Osteoblast (primary cell): Measurements from ENCODE around the gene DENND1C. TPM values are rescaled to one million over a fixed set of nuclear protein-coding genes. Genes with fewer than 3 reads are reported as not detected.

ENCODE experiments used
- DNase-seq: peaks from one replicate; pipeline ENCODE4 v3.0.0; 2011; ENCODE audit warnings: low spot score, mixed read lengths; ENCODE audit not compliant: insufficient read length; ENCODE audit errors: missing footprints
- H2AFZ ChIP-seq: 2 replicates; pipeline ENCODE4 v1.6.0; 2011; ENCODE audit warnings: mild to moderate bottlenecking, low read length
- H3K27ac ChIP-seq: 2 replicates; pipeline ENCODE4 v1.5.1; 2011; ENCODE audit warnings: mild to moderate bottlenecking, low read depth, low read length, moderate library complexity
- H3K27me3 ChIP-seq: 2 replicates; pipeline ENCODE4 v1.6.0; 2012; ENCODE audit warnings: mild to moderate bottlenecking, control low read depth, inconsistent platforms, low read length, moderate library complexity; ENCODE audit not compliant: insufficient read depth
- H3K36me3 ChIP-seq: 2 replicates; pipeline ENCODE4 v1.5.1; 2011; ENCODE audit warnings: mild to moderate bottlenecking, low read length, control low read depth, moderate library complexity; ENCODE audit not compliant: insufficient read depth
- H3K4me1 ChIP-seq: 2 replicates; pipeline ENCODE4 v1.5.1; 2011; ENCODE audit warnings: mild to moderate bottlenecking, low read length, control low read depth, moderate library complexity; ENCODE audit not compliant: insufficient read depth
- H3K4me2 ChIP-seq: 2 replicates; pipeline ENCODE4 v1.6.0; 2011; ENCODE audit warnings: mild to moderate bottlenecking, low read length; ENCODE audit not compliant: insufficient read depth
- H3K4me3 ChIP-seq: fragments of 200-600 bp; sonication (generic); 3 replicates; pipeline ENCODE4 v1.5.1; 2012; ENCODE audit warnings: mild to moderate bottlenecking, low read length, inconsistent platforms; ENCODE audit not compliant: insufficient read depth
- H3K79me2 ChIP-seq: 2 replicates; pipeline ENCODE4 v1.6.0; 2012; ENCODE audit warnings: mild to moderate bottlenecking, low read length, control low read depth, inconsistent platforms; ENCODE audit not compliant: insufficient read depth
- H3K9me3 ChIP-seq: 2 replicates; pipeline ENCODE4 v1.5.1; 2011; ENCODE audit warnings: low read depth, low read length, control low read depth
- H4K20me1 ChIP-seq: 2 replicates; pipeline ENCODE4 v1.6.0; 2012; ENCODE audit warnings: mild to moderate bottlenecking, low read length, control low read depth; ENCODE audit not compliant: insufficient read depth
- CTCF ChIP-seq: IDR thresholded peaks from 2 replicates; pipeline ENCODE4 v1.5.1; 2011; ENCODE audit warnings: mild to moderate bottlenecking, low read depth, low read length, moderate library complexity; ENCODE audit errors: extremely low read depth
- total RNA-seq: library from RNA; depleted of rRNA; stranded (reverse); fragments of >200 nt; gene quantifications from 2 replicates; pipeline ENCODE4 v1.2.3, GENCODE V29; 2012

Gene DENND1C
- total RNA-seq, 1 donor: not detected

DNA sequence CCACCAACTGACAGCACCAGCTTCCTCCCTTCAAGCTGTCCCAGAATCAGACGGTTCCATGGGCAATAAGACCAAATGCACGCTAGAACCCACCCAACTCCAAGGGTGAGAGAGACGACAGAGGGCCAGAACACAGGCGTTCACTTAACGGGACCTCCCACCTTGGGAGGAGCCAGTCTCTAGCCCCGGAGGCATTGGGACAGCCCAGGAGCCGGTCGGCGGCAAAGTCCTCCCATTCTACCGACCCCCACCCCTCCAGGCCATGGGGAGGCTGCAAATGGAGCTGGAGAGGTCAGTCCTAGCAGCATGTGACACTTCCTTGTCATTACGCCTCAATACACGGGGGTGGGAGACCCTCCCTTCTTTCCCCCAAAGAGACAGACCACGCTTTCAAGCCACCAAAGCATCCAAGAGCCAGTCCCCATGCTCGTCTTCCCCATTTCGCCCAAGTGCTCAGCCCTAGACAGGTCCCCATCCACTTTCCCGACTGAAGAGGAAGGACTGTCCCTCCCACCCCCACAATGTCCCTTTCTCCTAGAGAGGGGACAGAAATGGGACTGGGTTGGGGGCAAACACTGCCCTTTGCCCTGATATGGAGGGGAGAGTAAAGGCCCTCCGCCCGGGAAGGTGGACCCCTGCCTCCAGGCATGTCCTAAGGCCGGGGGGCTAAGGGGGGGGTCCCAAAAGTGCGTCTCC lies 57.9 kb downstream of the DENND1C start:
- TF ChIP-seq CTCF: no peak

DNA sequence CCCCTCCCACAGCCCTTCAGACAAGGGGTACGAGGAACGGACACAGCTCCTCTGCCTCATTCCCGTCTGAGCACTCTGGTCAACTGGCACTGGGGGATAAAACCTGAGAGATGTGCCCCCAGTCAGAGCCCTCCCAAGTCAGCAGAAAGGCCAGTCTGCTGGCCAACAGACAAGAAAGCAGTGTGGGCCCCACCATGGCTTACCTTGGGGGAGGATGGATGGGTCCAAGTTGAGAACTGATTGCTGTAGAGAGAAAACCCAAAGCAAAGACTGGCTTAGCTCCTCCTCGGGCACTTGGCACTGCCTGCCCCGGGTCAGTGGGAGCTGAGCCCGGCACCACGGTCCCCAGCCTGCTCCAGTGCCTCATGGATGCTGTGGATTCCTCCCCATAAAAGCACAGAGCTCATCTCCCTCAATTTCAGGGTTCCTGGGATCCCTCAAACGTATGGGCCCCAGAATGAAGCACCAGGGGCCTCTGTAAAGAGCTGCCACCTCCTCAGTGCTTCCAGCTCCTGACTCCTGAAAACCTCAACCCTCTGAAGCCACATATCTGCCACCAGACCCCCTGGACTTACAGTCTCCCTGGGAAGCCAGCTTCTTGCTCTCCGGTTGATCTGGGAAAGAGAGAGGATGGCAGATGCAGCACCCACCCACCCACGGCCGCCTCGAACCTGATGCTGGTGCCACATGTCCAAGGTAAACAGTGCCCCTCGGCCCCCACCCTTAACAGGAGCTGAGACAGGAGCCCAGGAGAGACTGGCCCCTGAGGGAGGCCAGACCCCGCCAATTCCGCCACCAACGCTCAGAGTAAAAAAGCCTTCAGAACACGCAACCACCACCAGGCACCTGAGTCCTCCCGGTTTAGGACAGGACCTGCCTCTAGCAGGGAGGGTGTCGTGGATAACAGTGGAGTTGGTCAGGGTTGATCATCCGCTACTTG lies 60.2 kb downstream of the DENND1C start:
- peak; percentile 66 for DNase-seq
- Histone ChIP-seq H3K27ac (no peak overlapping the region), H3K79me2 (peaks cover 68% of the 10 kb centered on the region), H3K4me2 (no peak overlapping the region), H3K4me1 (peaks cover 5% of the 10 kb centered on the region), H2AFZ (no peak overlapping the region), H3K4me3 (no peak overlapping the region), H3K27me3 (no peaks in the 10 kb centered on the region), H4K20me1 (peaks cover 63% of the 10 kb centered on the region), H3K36me3 (peaks cover 64% of the 10 kb centered on the region), H3K9me3 (no peaks in the 10 kb centered on the region)
- TF ChIP-seq CTCF: no peak

More for the DNA sequence above, 57.9 kb downstream of the DENND1C start:
- Histone ChIP-seq H3K36me3 (peaks cover 41% of the 10 kb centered on the region), H2AFZ (peak overlapping the region; percentile 36), H3K4me1 (peaks cover 5% of the 10 kb centered on the region), H3K27ac (peak overlapping the region; percentile 75), H3K27me3 (no peaks in the 10 kb centered on the region), H3K4me3 (peak overlapping the region; percentile 94), H3K79me2 (peaks cover 57% of the 10 kb centered on the region), H4K20me1 (peaks cover 51% of the 10 kb centered on the region), H3K4me2 (peak overlapping the region; percentile 94), H3K9me3 (no peaks in the 10 kb centered on the region)
- peak; percentile 97 for DNase-seq

DNA sequence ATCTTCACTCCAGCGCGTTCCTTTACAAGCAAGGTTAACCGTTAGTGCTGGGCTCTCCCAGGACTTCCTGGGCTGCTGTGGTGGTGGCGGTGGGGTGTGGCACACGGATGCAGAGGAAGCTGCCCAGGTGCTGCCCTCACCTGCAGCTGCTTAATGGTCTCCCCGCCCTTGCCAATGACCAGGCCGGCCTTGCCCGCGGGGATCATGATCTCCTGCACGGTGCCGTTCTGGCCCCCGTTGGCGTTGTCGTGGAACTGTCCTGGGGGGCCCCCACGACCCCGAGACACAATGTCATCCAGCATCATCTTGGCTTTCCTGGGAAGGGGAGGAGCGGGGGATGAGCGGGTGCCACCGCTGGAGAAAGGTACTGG lies 63.0 kb downstream of the DENND1C start:
- H4K20me1 ChIP-seq: peaks cover 58% of the 10 kb centered on the region

More for the DNA sequence above, 63.0 kb downstream of the DENND1C start:
- Histone ChIP-seq H2AFZ (no peak overlapping the region), H3K36me3 (peaks cover 83% of the 10 kb centered on the region), H3K27ac (no peak overlapping the region), H3K4me3 (no peak overlapping the region), H3K79me2 (peaks cover 60% of the 10 kb centered on the region), H3K4me2 (no peak overlapping the region), H3K9me3 (no peaks in the 10 kb centered on the region), H3K4me1 (peaks cover 5% of the 10 kb centered on the region), H3K27me3 (no peaks in the 10 kb centered on the region)
- no peak for TF ChIP-seq CTCF
- DNase-seq: no peak
